H9 (cell line): ENCODE data around the gene ERMAP. TPM values are rescaled to one million over a fixed set of nuclear protein-coding genes. Genes with fewer than 3 reads are reported as not detected.
"Not testable (repeated sequence)": the region's sequence is repeated elsewhere in the genome, so short reads cannot be mapped to it uniquely, and the experiment has no call there.

ENCODE experiments used
- DNase-seq: peaks from one replicate; pipeline ENCODE4 v3.0.0-alpha.2; 2017
- H2AFZ ChIP-seq: one replicate; pipeline ENCODE4 v1.6.1; 2013; ENCODE audit warnings: mild to moderate bottlenecking, low read length, control low read depth, moderate library complexity
- H2AK5ac ChIP-seq: 2 replicates; pipeline ENCODE4 v1.6.1; 2013; ENCODE audit warnings: low read length, control low read depth, mixed read lengths; ENCODE audit not compliant: insufficient read length
- H2BK120ac ChIP-seq: one replicate; pipeline ENCODE4 v1.6.1; 2013; ENCODE audit warnings: low read depth, mild to moderate bottlenecking, low read length, control low read depth, inconsistent platforms; ENCODE audit not compliant: poor library complexity, severe bottlenecking
- H2BK12ac ChIP-seq: 2 replicates; pipeline ENCODE4 v1.6.1; 2013; ENCODE audit warnings: low read length, control low read depth, mixed read lengths, low read depth; ENCODE audit not compliant: insufficient read length
- H2BK15ac ChIP-seq: 2 replicates; pipeline ENCODE4 v1.6.1; 2013; ENCODE audit warnings: low read depth, low read length, control low read depth
- H2BK20ac ChIP-seq: one replicate; pipeline ENCODE4 v1.6.1; 2013; ENCODE audit warnings: low read depth, mild to moderate bottlenecking, low read length, control low read depth, inconsistent platforms; ENCODE audit not compliant: poor library complexity, severe bottlenecking
- H2BK5ac ChIP-seq: 2 replicates; pipeline ENCODE4 v1.6.1; 2013; ENCODE audit warnings: low read length, control low read depth, mixed read lengths; ENCODE audit not compliant: insufficient read length
- H3K14ac ChIP-seq: 2 replicates; pipeline ENCODE4 v1.6.1; 2013; ENCODE audit warnings: low read length, control low read depth; ENCODE audit not compliant: insufficient read depth
- H3K18ac ChIP-seq: 2 replicates; pipeline ENCODE4 v1.6.1; 2013; ENCODE audit warnings: low read depth, mild to moderate bottlenecking, mixed read lengths, low read length, control low read depth; ENCODE audit not compliant: insufficient read length
- H3K23ac ChIP-seq: 2 replicates; pipeline ENCODE4 v1.6.1; 2013; ENCODE audit warnings: low read length, control low read depth, mixed read lengths, low read depth; ENCODE audit not compliant: insufficient read length
- H3K23me2 ChIP-seq: 2 replicates; pipeline ENCODE4 v1.6.1; 2013; ENCODE audit warnings: low read depth, mild to moderate bottlenecking, mixed read lengths, low read length, control low read depth; ENCODE audit not compliant: insufficient read length, poor library complexity, severe bottlenecking
- H3K27ac ChIP-seq: 2 replicates; pipeline ENCODE4 v1.5.1; 2013; ENCODE audit warnings: low read length, control low read depth, mixed read lengths, low read depth; ENCODE audit not compliant: insufficient read length
- H3K27me3 ChIP-seq: 2 replicates; pipeline ENCODE4 v1.6.1; 2013; ENCODE audit warnings: low read length, control low read depth, inconsistent platforms; ENCODE audit not compliant: insufficient read depth
- H3K4ac ChIP-seq: 2 replicates; pipeline ENCODE4 v1.6.1; 2013; ENCODE audit warnings: low read depth, mild to moderate bottlenecking, control low read depth, inconsistent platforms, low read length, moderate library complexity
- H3K4me1 ChIP-seq: 2 replicates; pipeline ENCODE4 v1.6.1; 2013; ENCODE audit warnings: low read length, control low read depth, inconsistent platforms; ENCODE audit not compliant: insufficient read depth
- H3K4me2 ChIP-seq: 2 replicates; pipeline ENCODE4 v1.6.1; 2013; ENCODE audit warnings: low read length, control low read depth, mixed read lengths; ENCODE audit not compliant: insufficient read length, insufficient read depth
- H3K56ac ChIP-seq: 2 replicates; pipeline ENCODE4 v1.6.1; 2013; ENCODE audit warnings: low read depth, mild to moderate bottlenecking, mixed read lengths, low read length, control low read depth; ENCODE audit not compliant: insufficient read length
- H3K79me1 ChIP-seq: 2 replicates; pipeline ENCODE4 v1.6.1; 2013; ENCODE audit warnings: low read depth, mild to moderate bottlenecking, moderate library complexity, low read length, control low read depth, inconsistent platforms; ENCODE audit not compliant: insufficient read depth, poor library complexity, severe bottlenecking
- H3K79me2 ChIP-seq: 2 replicates; pipeline ENCODE4 v1.6.1; 2013; ENCODE audit warnings: low read length, control low read depth, inconsistent platforms; ENCODE audit not compliant: insufficient read depth
- H3K9ac ChIP-seq: 2 replicates; pipeline ENCODE4 v1.6.1; 2013; ENCODE audit warnings: low read length, control low read depth, mixed read lengths; ENCODE audit not compliant: insufficient read length; ENCODE audit errors: extremely low read depth
- H3K9me3 ChIP-seq: one replicate; pipeline ENCODE4 v1.6.1; 2013; ENCODE audit warnings: low read depth, low read length, inconsistent platforms; ENCODE audit not compliant: control insufficient read depth
- H3T11ph ChIP-seq: one replicate; pipeline ENCODE4 v1.6.1; 2013; ENCODE audit warnings: mild to moderate bottlenecking, low read length, control low read depth, inconsistent platforms
- H4K20me1 ChIP-seq: one replicate; pipeline ENCODE4 v1.6.1; 2013; ENCODE audit not compliant: control insufficient read depth, insufficient read length, insufficient read depth
- H4K5ac ChIP-seq: 2 replicates; pipeline ENCODE4 v1.6.1; 2013; ENCODE audit warnings: low read depth, mild to moderate bottlenecking, mixed read lengths, low read length, control low read depth; ENCODE audit not compliant: insufficient read length
- H4K8ac ChIP-seq: replicated peaks from 2 replicates; pipeline ENCODE4 v1.6.1; 2013; ENCODE audit warnings: low read length, control low read depth, mixed read lengths, low read depth; ENCODE audit not compliant: insufficient read length
- H4K91ac ChIP-seq: 2 replicates; pipeline ENCODE4 v1.6.1; 2013; ENCODE audit warnings: low read depth, mild to moderate bottlenecking, moderate library complexity, mixed read lengths, low read length, control low read depth; ENCODE audit not compliant: insufficient read length
- H3K27ac Mint-ChIP-seq, 3 experiments: 2 replicates in 2 of 3; 3 replicates in 1 of 3; pipeline ENCODE4 v1.8.0; 2020 to 2021; ENCODE audit warnings: mixed read lengths in 3 of 3, mild to moderate bottlenecking in 1 of 3, moderate library complexity in 1 of 3
- H3K27me3 Mint-ChIP-seq: 2 replicates; pipeline ENCODE4 v1.8.0; 2021; ENCODE audit warnings: low read depth, mild to moderate bottlenecking, moderate library complexity, mixed read lengths
- H3K36me3 Mint-ChIP-seq, 3 experiments: 2 replicates in 2 of 3; 3 replicates in 1 of 3; pipeline ENCODE4 v1.8.0; 2020 to 2021; ENCODE audit warnings: low read depth in 3 of 3, mixed read lengths in 3 of 3; ENCODE audit not compliant: insufficient read depth in 1 of 3
- H3K4me1 Mint-ChIP-seq, 2 experiments: 2 replicates each; pipeline ENCODE4 v1.8.0; 2020; ENCODE audit warnings: mixed read lengths in 2 of 2
- H3K4me3 Mint-ChIP-seq, 2 experiments: 2 replicates in 1 of 2; 3 replicates in 1 of 2; pipeline ENCODE4 v1.8.0; 2020 to 2021; ENCODE audit warnings: mild to moderate bottlenecking in 2 of 2, mixed read lengths in 2 of 2, moderate library complexity in 1 of 2
- H3K9me3 Mint-ChIP-seq, 2 experiments: 2 replicates in 1 of 2; 3 replicates in 1 of 2; pipeline ENCODE4 v1.8.0; 2020; ENCODE audit warnings: mild to moderate bottlenecking in 2 of 2, mixed read lengths in 2 of 2, moderate library complexity in 1 of 2
- total RNA-seq: library from RNA; stranded (reverse); gene quantifications from 2 replicates; pipeline ENCODE4 v1.2.1, GENCODE V29; 2021

ERMAP gene
- total RNA-seq, 1 experiment from 2014 or later: 4.5 TPM

DNA sequence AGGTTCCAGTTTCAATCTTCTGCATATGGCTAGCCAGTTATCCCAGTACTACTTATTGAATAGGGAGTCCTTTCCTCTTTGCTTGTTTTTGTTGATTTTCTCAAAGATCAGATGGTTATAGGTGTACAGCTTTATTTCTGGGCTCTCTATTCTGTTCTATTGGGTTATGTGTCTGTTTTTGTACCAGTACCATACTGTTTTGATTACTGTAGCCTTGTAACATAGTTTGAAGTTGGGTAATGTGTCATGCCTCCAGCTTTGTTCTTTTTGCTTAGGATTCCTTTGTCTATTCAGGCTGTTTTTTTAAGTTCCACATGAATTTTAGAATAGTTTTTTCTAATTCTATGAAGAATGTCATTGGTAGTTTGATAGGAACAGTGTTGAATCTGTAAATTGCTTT, 56.2 kb downstream of the ERMAP start:
- H3K27ac ChIP-seq, H3K56ac ChIP-seq, DNase-seq, H3K79me1 ChIP-seq, H4K20me1 ChIP-seq, H3K9me3 Mint-ChIP-seq, H4K91ac ChIP-seq, H3K9me3 ChIP-seq, H2BK20ac ChIP-seq, H3K27me3 Mint-ChIP-seq, H3K4me1 ChIP-seq, H3K23ac ChIP-seq, H3K79me2 ChIP-seq, H2BK5ac ChIP-seq, H3K14ac ChIP-seq, H3K18ac ChIP-seq, H3T11ph ChIP-seq, H3K27ac Mint-ChIP-seq, H2AK5ac ChIP-seq, H4K5ac ChIP-seq, H3K36me3 Mint-ChIP-seq, H3K27me3 ChIP-seq, H3K4me1 Mint-ChIP-seq, H3K4ac ChIP-seq, H3K4me3 Mint-ChIP-seq, H2AFZ ChIP-seq, H2BK12ac ChIP-seq, H3K23me2 ChIP-seq, H4K8ac ChIP-seq, H3K4me2 ChIP-seq, H2BK15ac ChIP-seq, H3K9ac ChIP-seq, H2BK120ac ChIP-seq: not testable (repeated sequence)
